ENCODE data around the gene MACROD2. TPM values are rescaled to one million over a fixed set of nuclear protein-coding genes. Genes with fewer than 3 reads are reported as not detected.
A peak's percentile ranks its signal among the peaks of the same experiment; 100 is the strongest.

MACROD2 gene
- polyA plus RNA-seq, 4 donors: 1.00 to 4.8 (median 1.4) TPM

- Histone ChIP-seq H3K4me3 (ENCODE audit: low read depth in 1 of 3, low read length in 3 of 3) (no peak overlapping the region), H3K27me3 (ENCODE audit: control insufficient read depth in 3 of 3, insufficient read depth in 3 of 3, low read length in 3 of 3) (no peaks in the 10 kb centered on the region), H3K27ac (ENCODE audit: low read depth in 1 of 3, low read length in 2 of 3) (no peak overlapping the region), H3K36me3 (ENCODE audit: control insufficient read depth in 3 of 3, insufficient read depth in 2 of 3, low read depth in 1 of 3, low read length in 3 of 3) (no peaks in the 10 kb centered on the region), H3K9me3 (ENCODE audit: control insufficient read depth in 2 of 2, insufficient read depth in 1 of 2, low read depth in 1 of 2, low read length in 1 of 2) (no peaks in the 10 kb centered on the region), H3K4me1 (ENCODE audit: control insufficient read depth in 3 of 3, insufficient read depth in 2 of 3, low read depth in 1 of 3, low read length in 2 of 3) (no peaks in the 10 kb centered on the region)
- FAIRE-seq (no peak), DNase-seq (no peak)
- WGBS, 3 donors: 63 to 89% (median 82%) methylated on average over 2 of the region's 2 CpGs
These were observed 2086.8 kb downstream of the MACROD2 start for GRCh38 chr20:16082051-16082550.

DNA sequence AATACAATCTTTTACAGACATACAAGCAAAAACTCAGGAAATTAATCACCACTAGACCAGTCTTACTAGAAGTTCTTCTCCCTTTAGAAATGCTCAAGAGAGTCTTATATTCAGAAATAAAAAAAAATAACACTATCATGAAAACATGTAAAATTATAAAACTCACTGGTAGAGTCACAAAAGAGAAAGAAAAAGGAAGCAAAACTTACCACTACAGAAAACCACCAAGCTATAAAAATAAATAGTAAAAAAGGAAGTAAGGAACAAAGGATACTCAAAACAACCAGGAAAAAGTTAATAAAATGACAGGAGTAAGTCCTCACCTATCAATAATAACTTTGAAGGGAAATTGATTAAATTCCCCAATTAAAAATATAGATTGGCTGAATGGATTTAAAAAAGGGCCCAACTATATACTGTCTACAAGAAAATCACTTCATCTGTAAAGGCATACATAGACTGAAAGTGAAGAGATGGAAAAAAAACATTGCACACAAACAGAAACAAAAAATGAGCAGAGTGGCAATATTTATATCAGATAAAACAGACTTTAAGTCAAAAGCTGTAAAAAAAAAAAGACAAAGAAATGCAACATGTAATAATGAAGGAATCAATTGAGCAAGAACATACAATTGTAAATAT lies 2088.4 kb downstream of the MACROD2 start:
- Histone ChIP-seq H3K36me3 (ENCODE audit: control insufficient read depth in 3 of 3, insufficient read depth in 2 of 3, low read depth in 1 of 3, low read length in 3 of 3) (no peaks in the 10 kb centered on the region), H3K9me3 (ENCODE audit: control insufficient read depth in 2 of 2, insufficient read depth in 1 of 2, low read depth in 1 of 2, low read length in 1 of 2) (no peaks in the 10 kb centered on the region), H3K27me3 (ENCODE audit: control insufficient read depth in 3 of 3, insufficient read depth in 3 of 3, low read length in 3 of 3) (no peaks in the 10 kb centered on the region), H3K27ac (ENCODE audit: low read depth in 1 of 3, low read length in 2 of 3) (no peak overlapping the region), H3K4me1 (ENCODE audit: control insufficient read depth in 3 of 3, insufficient read depth in 2 of 3, low read depth in 1 of 3, low read length in 2 of 3) (no peaks in the 10 kb centered on the region), H3K4me3 (ENCODE audit: low read depth in 1 of 3, low read length in 3 of 3) (no peak overlapping the region)
- DNase-seq (no peak), FAIRE-seq (no peak)

- H3K27ac ChIP-seq (ENCODE audit: low read depth in 1 of 3, low read length in 2 of 3): no peak overlapping the region
- no peaks in the 10 kb centered on the region for H3K36me3 ChIP-seq (ENCODE audit: control insufficient read depth in 3 of 3, insufficient read depth in 2 of 3, low read depth in 1 of 3, low read length in 3 of 3)
- H3K9me3 ChIP-seq (ENCODE audit: control insufficient read depth in 2 of 2, insufficient read depth in 1 of 2, low read depth in 1 of 2, low read length in 1 of 2): no peaks in the 10 kb centered on the region
- FAIRE-seq (no peak), DNase-seq (no peak)
- 63 to 80% (median 66%) methylated on average over 2 of the region's 2 CpGs for WGBS, 3 donors
- H3K27me3 ChIP-seq (ENCODE audit: control insufficient read depth in 3 of 3, insufficient read depth in 3 of 3, low read length in 3 of 3): peaks cover 0 to 2% (median 0%) of the 10 kb centered on the region in 3 donors
- H3K4me3 ChIP-seq (ENCODE audit: low read depth in 1 of 3, low read length in 3 of 3): no peak overlapping the region
- peaks cover 0 to 2% (median 0%) of the 10 kb centered on the region in 3 donors for H3K4me1 ChIP-seq (ENCODE audit: control insufficient read depth in 3 of 3, insufficient read depth in 2 of 3, low read depth in 1 of 3, low read length in 2 of 3)
These were observed 2099.9 kb downstream of the MACROD2 start for GRCh38 chr20:16095226-16095625.

- FAIRE-seq: no peak
- Histone ChIP-seq H3K27ac (ENCODE audit: low read depth in 1 of 3, low read length in 2 of 3) (no peak overlapping the region), H3K4me3 (ENCODE audit: low read depth in 1 of 3, low read length in 3 of 3) (no peak overlapping the region), H3K4me1 (ENCODE audit: control insufficient read depth in 3 of 3, insufficient read depth in 2 of 3, low read depth in 1 of 3, low read length in 2 of 3) (peaks cover 0 to 2% (median 0%) of the 10 kb centered on the region in 3 donors), H3K36me3 (ENCODE audit: control insufficient read depth in 3 of 3, insufficient read depth in 2 of 3, low read depth in 1 of 3, low read length in 3 of 3) (no peaks in the 10 kb centered on the region), H3K9me3 (ENCODE audit: control insufficient read depth in 2 of 2, insufficient read depth in 1 of 2, low read depth in 1 of 2, low read length in 1 of 2) (no peaks in the 10 kb centered on the region), H3K27me3 (ENCODE audit: control insufficient read depth in 3 of 3, insufficient read depth in 3 of 3, low read length in 3 of 3) (peaks cover 0 to 2% (median 0%) of the 10 kb centered on the region in 3 donors)
- DNase-seq: no peak
- WGBS, 3 donors: 70 to 81% (median 73%) methylated on average over 4 of the region's 4 CpGs
These were observed 2101.5 kb downstream of the MACROD2 start for GRCh38 chr20:16096756-16097326.

GRCh38 chr20:16097788-16098187 lies 2102.5 kb downstream of the MACROD2 start:
- peaks cover 0 to 2% (median 0%) of the 10 kb centered on the region in 3 donors for H3K4me1 ChIP-seq (ENCODE audit: control insufficient read depth in 3 of 3, insufficient read depth in 2 of 3, low read depth in 1 of 3, low read length in 2 of 3)
- H3K36me3 ChIP-seq (ENCODE audit: control insufficient read depth in 3 of 3, insufficient read depth in 2 of 3, low read depth in 1 of 3, low read length in 3 of 3): no peaks in the 10 kb centered on the region
- H3K9me3 ChIP-seq (ENCODE audit: control insufficient read depth in 2 of 2, insufficient read depth in 1 of 2, low read depth in 1 of 2, low read length in 1 of 2): no peaks in the 10 kb centered on the region
- no peak overlapping the region for H3K27ac ChIP-seq (ENCODE audit: low read depth in 1 of 3, low read length in 2 of 3)
- peaks cover 0 to 2% (median 0%) of the 10 kb centered on the region in 3 donors for H3K27me3 ChIP-seq (ENCODE audit: control insufficient read depth in 3 of 3, insufficient read depth in 3 of 3, low read length in 3 of 3)
- WGBS, 3 donors: 86 to 91% (median 89%) methylated on average over 4 of the region's 4 CpGs
- no peak for FAIRE-seq
- no peak for DNase-seq
- H3K4me3 ChIP-seq (ENCODE audit: low read depth in 1 of 3, low read length in 3 of 3): no peak overlapping the region

DNA sequence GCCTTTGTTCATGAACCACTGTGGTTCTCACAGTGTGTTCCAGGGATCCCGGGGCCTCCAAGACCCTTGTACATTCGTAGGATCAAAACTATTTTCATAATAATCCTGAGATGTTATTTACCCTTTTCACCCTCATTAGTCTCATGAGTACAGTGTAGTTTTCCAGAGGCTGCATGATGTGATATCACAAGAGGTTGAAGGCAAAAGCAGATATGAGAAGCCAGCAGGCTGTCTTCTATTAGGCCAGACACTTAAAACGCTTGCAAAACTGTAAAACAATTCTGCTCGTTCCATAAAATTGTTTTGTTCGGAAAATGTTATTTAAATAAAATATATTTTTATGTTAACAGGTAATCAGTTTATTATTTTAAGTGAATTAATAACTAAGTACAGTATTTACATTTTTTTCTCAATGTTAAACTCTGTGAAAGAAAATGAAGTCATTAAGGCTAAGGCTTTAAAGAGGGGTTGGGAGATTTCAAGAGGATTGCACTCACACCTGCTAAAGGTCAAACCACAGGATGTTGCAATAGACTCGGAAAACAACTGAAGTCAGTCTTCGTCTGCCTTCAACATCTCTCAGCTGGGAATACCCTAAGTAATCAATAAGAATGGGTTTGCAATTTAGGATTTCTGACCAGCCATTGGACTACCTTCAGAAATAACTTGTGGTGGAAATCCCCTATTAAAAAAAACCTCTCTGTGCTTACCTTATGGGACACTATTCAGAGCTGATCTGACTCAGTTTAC lies 2103.7 kb downstream of the MACROD2 start:
- H3K9me3 ChIP-seq (ENCODE audit: control insufficient read depth in 2 of 2, insufficient read depth in 1 of 2, low read depth in 1 of 2, low read length in 1 of 2): no peaks in the 10 kb centered on the region
- FAIRE-seq (no peak), DNase-seq (peak in 1 of 2 donors; percentile 44)
- H3K27ac ChIP-seq (ENCODE audit: low read depth in 1 of 3, low read length in 2 of 3): no peak overlapping the region
- no peaks in the 10 kb centered on the region for H3K36me3 ChIP-seq (ENCODE audit: control insufficient read depth in 3 of 3, insufficient read depth in 2 of 3, low read depth in 1 of 3, low read length in 3 of 3)
- H3K4me3 ChIP-seq (ENCODE audit: low read depth in 1 of 3, low read length in 3 of 3): no peak overlapping the region
- WGBS, 3 donors: 49 to 56% (median 53%) methylated on average over 7 of the region's 7 CpGs
- H3K4me1 ChIP-seq (ENCODE audit: control insufficient read depth in 3 of 3, insufficient read depth in 2 of 3, low read depth in 1 of 3, low read length in 2 of 3): peaks cover 0 to 2% (median 0%) of the 10 kb centered on the region in 3 donors
- peaks cover 0 to 2% (median 0%) of the 10 kb centered on the region in 3 donors for H3K27me3 ChIP-seq (ENCODE audit: control insufficient read depth in 3 of 3, insufficient read depth in 3 of 3, low read length in 3 of 3)

DNA sequence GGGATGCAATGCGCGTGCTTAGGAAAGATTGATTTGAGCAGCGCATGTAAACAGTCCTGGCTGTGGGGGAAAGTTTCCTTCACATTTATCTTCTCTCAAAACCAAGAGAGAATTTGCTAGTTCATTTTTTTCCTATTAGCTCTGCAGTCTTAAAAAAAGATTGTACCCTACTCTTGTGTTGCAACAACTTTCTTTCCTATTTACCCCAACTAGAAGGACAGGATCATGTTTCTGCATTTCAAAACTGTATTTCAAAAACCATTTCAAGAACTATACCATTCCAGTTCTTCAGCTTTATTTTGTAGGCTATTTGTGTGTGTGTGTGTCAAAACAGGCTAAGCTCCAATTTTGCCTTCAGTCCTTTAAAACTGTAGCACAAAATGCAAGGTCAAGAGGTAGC lies 2104.8 kb downstream of the MACROD2 start:
- Histone ChIP-seq H3K4me3 (ENCODE audit: low read depth in 1 of 3, low read length in 3 of 3) (no peak overlapping the region), H3K4me1 (ENCODE audit: control insufficient read depth in 3 of 3, insufficient read depth in 2 of 3, low read depth in 1 of 3, low read length in 2 of 3) (peaks cover 0 to 2% (median 0%) of the 10 kb centered on the region in 3 donors), H3K27ac (ENCODE audit: low read depth in 1 of 3, low read length in 2 of 3) (no peak overlapping the region), H3K36me3 (ENCODE audit: control insufficient read depth in 3 of 3, insufficient read depth in 2 of 3, low read depth in 1 of 3, low read length in 3 of 3) (no peaks in the 10 kb centered on the region), H3K9me3 (ENCODE audit: control insufficient read depth in 2 of 2, insufficient read depth in 1 of 2, low read depth in 1 of 2, low read length in 1 of 2) (no peaks in the 10 kb centered on the region), H3K27me3 (ENCODE audit: control insufficient read depth in 3 of 3, insufficient read depth in 3 of 3, low read length in 3 of 3) (peaks cover 0 to 2% (median 0%) of the 10 kb centered on the region in 3 donors)
- DNase-seq (no peak), FAIRE-seq (no peak)
- 85 to 93% (median 85%) methylated on average over 3 of the region's 3 CpGs for WGBS, 3 donors

- 57 to 82% (median 57%) methylated on average over 4 of the region's 4 CpGs for WGBS, 3 donors
These were observed 2105.5 kb downstream of the MACROD2 start for GRCh38 chr20:16100767-16101166.

More at GRCh38 chr20:16100767-16101166, 2105.5 kb downstream of the MACROD2 start:
- Histone ChIP-seq H3K36me3 (ENCODE audit: control insufficient read depth in 3 of 3, insufficient read depth in 2 of 3, low read depth in 1 of 3, low read length in 3 of 3) (no peaks in the 10 kb centered on the region), H3K27ac (ENCODE audit: low read depth in 1 of 3, low read length in 2 of 3) (no peak overlapping the region), H3K27me3 (ENCODE audit: control insufficient read depth in 3 of 3, insufficient read depth in 3 of 3, low read length in 3 of 3) (no peaks in the 10 kb centered on the region), H3K9me3 (ENCODE audit: control insufficient read depth in 2 of 2, insufficient read depth in 1 of 2, low read depth in 1 of 2, low read length in 1 of 2) (no peaks in the 10 kb centered on the region), H3K4me1 (ENCODE audit: control insufficient read depth in 3 of 3, insufficient read depth in 2 of 3, low read depth in 1 of 3, low read length in 2 of 3) (peaks cover 0 to 2% (median 0%) of the 10 kb centered on the region in 3 donors), H3K4me3 (ENCODE audit: low read depth in 1 of 3, low read length in 3 of 3) (no peak overlapping the region)
- peak in 1 of 2 donors; percentile 2 for DNase-seq
- FAIRE-seq: no peak
